HepG2 (cell line): ENCODE measurements around the gene CD46. TPM values are rescaled to one million over a fixed set of nuclear protein-coding genes. Genes with fewer than 3 reads are reported as not detected.

Experiments used
- ARID5B ChIP-seq: IDR thresholded peaks from 2 replicates; pipeline ENCODE4 v1.4.0; 2020; ENCODE audit warnings: mild to moderate bottlenecking, missing genetic modification reagents
- CREM ChIP-seq, 2 experiments: sonication (generic) in 1 of 2; formaldehyde crosslinking in 1 of 2; IDR thresholded peaks; 2 replicates each; pipeline versions ENCODE4 v1.4.0 to v1.6.1; 2016 to 2020; ENCODE audit warnings: antibody characterized with exemption in 1 of 2, mild to moderate bottlenecking in 1 of 2, missing genetic modification reagents in 1 of 2
- HINFP ChIP-seq: sonication (generic); formaldehyde crosslinking; IDR thresholded peaks from 2 replicates; pipeline ENCODE4 v1.4.0; 2020; ENCODE audit warnings: low read depth, mild to moderate bottlenecking, missing genetic modification reagents
- HNRNPUL1 ChIP-seq: fragments of 200-400 bp; formaldehyde crosslinking; IDR thresholded peaks from 2 replicates; pipeline ENCODE4 v1.6.1; 2017; ENCODE audit warnings: low read depth, mild to moderate bottlenecking, low read length, moderate library complexity
- KDM3A ChIP-seq: IDR thresholded peaks from 2 replicates; pipeline ENCODE4 v1.6.1; 2018; ENCODE audit warnings: low read depth, missing compliant biosample characterization
- SMYD3 ChIP-seq: sonication (generic); formaldehyde crosslinking; IDR thresholded peaks from 2 replicates; pipeline ENCODE4 v1.8.1; 2023; ENCODE audit warnings: mild to moderate bottlenecking, missing genetic modification reagents
- SP2 ChIP-seq: sonication (generic); formaldehyde crosslinking; IDR thresholded peaks from 2 replicates; pipeline ENCODE4 v1.5.1; 2020; ENCODE audit warnings: mild to moderate bottlenecking, missing genetic modification reagents
- TEAD3 ChIP-seq: optimal IDR thresholded peaks from 2 replicates; pipeline ENCODE3; 2016; ENCODE audit warnings: borderline replicate concordance
- THAP9 ChIP-seq: sonication (generic); formaldehyde crosslinking; IDR thresholded peaks from 2 replicates; pipeline ENCODE4; 2020; ENCODE audit warnings: missing genetic modification reagents, mild to moderate bottlenecking, borderline replicate concordance
- ZNF10 ChIP-seq: sonication (generic); formaldehyde crosslinking; IDR thresholded peaks from 2 replicates; pipeline ENCODE4 v1.4.0; 2020; ENCODE audit warnings: mild to moderate bottlenecking, low read depth, missing genetic modification reagents, borderline replicate concordance
- ZNF431 ChIP-seq: sonication (generic); formaldehyde crosslinking; IDR thresholded peaks from 2 replicates; pipeline ENCODE4 v1.9.0; 2022; ENCODE audit warnings: missing genetic modification reagents, low read depth, mild to moderate bottlenecking, borderline replicate concordance
- ZNF607 ChIP-seq: sonication (generic); formaldehyde crosslinking; IDR thresholded peaks from 2 replicates; pipeline ENCODE4 v1.5.1; 2020; ENCODE audit warnings: missing genetic modification reagents, mild to moderate bottlenecking, borderline replicate concordance
- ZNF781 ChIP-seq: sonication (generic); formaldehyde crosslinking; IDR thresholded peaks from 2 replicates; pipeline ENCODE4 v1.5.1; 2020; ENCODE audit warnings: borderline replicate concordance, mild to moderate bottlenecking, missing genetic modification reagents; ENCODE audit errors: not compliant biosample characterization
- polyA plus RNA-seq, 8 experiments: library from polyadenylated mRNA; depleted of rRNA in 3 of 8; stranded (reverse) in 7 of 8; unstranded in 1 of 8; fragments of >200 nt; fragmentation: Illumina TruSeq in 4 of 8; extraction: Trizol in 4 of 8; gene quantifications; 2 replicates each; pipeline versions ENCODE4 v1.2.1 to v1.2.3, GENCODE V29; 2011 to 2016; ENCODE audit warnings: low read depth in 4 of 8, missing spikeins in 1 of 8, mixed read lengths in 1 of 8; ENCODE audit not compliant: insufficient read depth in 1 of 8
- total RNA-seq, 5 experiments: library from RNA; depleted of rRNA; stranded (reverse); fragments of >200 nt; fragmentation: Illumina TruSeq; extraction: Trizol; gene quantifications; 2 replicates each; pipeline ENCODE4 v1.2.3, GENCODE V29; 2016; ENCODE audit warnings: low read depth in 1 of 5
- TF ChIP-seq, protein P1 (sequence below): sonication (generic); formaldehyde crosslinking; IDR thresholded peaks from 2 replicates; pipeline ENCODE4 v1.8.1; 2022; ENCODE audit warnings: mild to moderate bottlenecking, missing genetic modification reagents
- TF ChIP-seq, protein P2 (sequence below), 2 experiments: sonication (generic) in 1 of 2; formaldehyde crosslinking in 1 of 2; IDR thresholded peaks; 2 replicates each; pipeline versions ENCODE4 v1.5.1 to v1.6.1; 2011 to 2020; ENCODE audit warnings: borderline replicate concordance in 1 of 2, low read depth in 1 of 2, low read length in 1 of 2, mild to moderate bottlenecking in 1 of 2, missing genetic modification reagents in 1 of 2, moderate library complexity in 1 of 2

Gene CD46
- total and polyA plus RNA-seq, 2 of the 13 experiments (the other 11 are each of a cell fraction or from before 2014, with no cell fraction given), result 130 to 277 TPM

- TF ChIP-seq THAP9 (CRISPR knock-in tag) (no peak), TEAD3 (peak; percentile 29), HNRNPUL1 (no peak), ZNF781 (CRISPR knock-in tag) (no peak), KDM3A (CRISPR knock-in tag) (no peak), SMYD3 (no peak), SP2 (no peak), HINFP (CRISPR knock-in tag) (no peak; the same call in 1 of the 2 replicates), ZNF431 (CRISPR knock-in tag) (0 out of 2 replicates have a peak, but pooled peaks have one; percentile 47), ARID5B (peak; percentile 38; the same call in 1 of the 2 replicates), ZNF607 (CRISPR knock-in tag) (no peak), CREM (IDR thresholded peaks at IDR 0.05) (peak; percentile 82), CREM (CRISPR knock-in tag; IDR thresholded peaks at IDR 0.05) (no peak), ZNF10 (CRISPR knock-in tag) (no peak)
- TF ChIP-seq, protein P1, sequence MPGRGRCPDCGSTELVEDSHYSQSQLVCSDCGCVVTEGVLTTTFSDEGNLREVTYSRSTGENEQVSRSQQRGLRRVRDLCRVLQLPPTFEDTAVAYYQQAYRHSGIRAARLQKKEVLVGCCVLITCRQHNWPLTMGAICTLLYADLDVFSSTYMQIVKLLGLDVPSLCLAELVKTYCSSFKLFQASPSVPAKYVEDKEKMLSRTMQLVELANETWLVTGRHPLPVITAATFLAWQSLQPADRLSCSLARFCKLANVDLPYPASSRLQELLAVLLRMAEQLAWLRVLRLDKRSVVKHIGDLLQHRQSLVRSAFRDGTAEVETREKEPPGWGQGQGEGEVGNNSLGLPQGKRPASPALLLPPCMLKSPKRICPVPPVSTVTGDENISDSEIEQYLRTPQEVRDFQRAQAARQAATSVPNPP (CRISPR knock-in tag), result no peak
- TF ChIP-seq, protein P2, sequence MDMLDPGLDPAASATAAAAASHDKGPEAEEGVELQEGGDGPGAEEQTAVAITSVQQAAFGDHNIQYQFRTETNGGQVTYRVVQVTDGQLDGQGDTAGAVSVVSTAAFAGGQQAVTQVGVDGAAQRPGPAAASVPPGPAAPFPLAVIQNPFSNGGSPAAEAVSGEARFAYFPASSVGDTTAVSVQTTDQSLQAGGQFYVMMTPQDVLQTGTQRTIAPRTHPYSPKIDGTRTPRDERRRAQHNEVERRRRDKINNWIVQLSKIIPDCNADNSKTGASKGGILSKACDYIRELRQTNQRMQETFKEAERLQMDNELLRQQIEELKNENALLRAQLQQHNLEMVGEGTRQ (IDR thresholded peaks at IDR 0.05; ENCODE audit: low read depth, low read length), result no peak
- TF ChIP-seq, protein P2 (CRISPR knock-in tag; IDR thresholded peaks at IDR 0.05; ENCODE audit: borderline replicate concordance), result no peak
Measured at GRCh38 chr1:207823880-207824566, 72.2 kb downstream of the CD46 start (continued).
